Measurements from ENCODE around the gene PTGDR2.
A peak's percentile ranks its signal among the peaks of the same experiment; 100 is the strongest.
"Not testable (repeated sequence)": the region's sequence is repeated elsewhere in the genome, so short reads cannot be mapped to it uniquely, and the experiment has no call there.

PTGDR2 gene

GRCh38 chr11:60841797-60842667 is 13.7 kb downstream of the PTGDR2 start, which contains the start of gene CCDC86:
CCDC86 (plus strand) TSS chr11:60842113; CDS start chr11:60842125, 12 bp downstream.
- peak; percentile 96 for DNase-seq (ENCODE audit: low spot score)

- DNase-seq (ENCODE audit: low spot score): peak; percentile 27
These were observed 15.0 kb downstream of the PTGDR2 start for GRCh38 chr11:60840470-60841430.

GRCh38 chr11:60838132-60838531 is 17.6 kb downstream of the PTGDR2 start:
- no peak for DNase-seq (ENCODE audit: low spot score)

GRCh38 chr11:60836866-60837515 is 18.8 kb downstream of the PTGDR2 start:
- no peak for DNase-seq (ENCODE audit: low spot score)

- no peak for DNase-seq (ENCODE audit: low spot score)
These were observed 20.3 kb downstream of the PTGDR2 start for GRCh38 chr11:60835534-60835846.

- DNase-seq (ENCODE audit: low spot score): peak; percentile 36
These were observed 20.8 kb downstream of the PTGDR2 start for GRCh38 chr11:60834742-60835533.

GRCh38 chr11:60831501-60832079 is 24.2 kb downstream of the PTGDR2 start:
- DNase-seq (ENCODE audit: low spot score): peak; percentile 79

GRCh38 chr11:60831143-60831500 is 24.6 kb downstream of the PTGDR2 start:
- peak; percentile 84 for DNase-seq (ENCODE audit: low spot score)

GRCh38 chr11:60830478-60831142 is 25.1 kb downstream of the PTGDR2 start:
- no peak for DNase-seq (ENCODE audit: low spot score)

- no peak for DNase-seq (ENCODE audit: low spot score)
These were observed 30.0 kb downstream of the PTGDR2 start for GRCh38 chr11:60825790-60826189.

- DNase-seq (ENCODE audit: low spot score): no peak
These were observed 30.6 kb downstream of the PTGDR2 start for GRCh38 chr11:60825118-60825517.

GRCh38 chr11:60823745-60824306 is 31.9 kb downstream of the PTGDR2 start:
- not testable (repeated sequence) for DNase-seq (ENCODE audit: low spot score)

- no peak for DNase-seq (ENCODE audit: low spot score)
These were observed 33.7 kb downstream of the PTGDR2 start for GRCh38 chr11:60821827-60822599.

GRCh38 chr11:60818057-60818456 is 37.7 kb downstream of the PTGDR2 start:
- no peak for DNase-seq (ENCODE audit: low spot score)

- DNase-seq (ENCODE audit: low spot score): no peak
These were observed 39.1 kb downstream of the PTGDR2 start for GRCh38 chr11:60816590-60817157.

- no peak for DNase-seq (ENCODE audit: low spot score)
These were observed 41.6 kb downstream of the PTGDR2 start for GRCh38 chr11:60814112-60814511.

- DNase-seq (ENCODE audit: low spot score): no peak
These were observed 42.4 kb downstream of the PTGDR2 start for GRCh38 chr11:60813324-60813723.

- no peak for DNase-seq (ENCODE audit: low spot score)
These were observed 45.2 kb downstream of the PTGDR2 start for GRCh38 chr11:60810569-60810968.

- DNase-seq (ENCODE audit: low spot score): no peak
These were observed 45.6 kb downstream of the PTGDR2 start for GRCh38 chr11:60810151-60810550.

Measured in kidney tubule cell (primary cell).